Lung (tissue), 12 donors: ENCODE results near the gene HOXC5. TPM values are rescaled to one million over a fixed set of nuclear protein-coding genes. Genes with fewer than 3 reads are reported as not detected.

Experiments used
- ATAC-seq: fragments of 200-7000 bp; cut with Tn5 transposase; one replicate; pipeline ENCODE4 v1.9.1; 2020; ENCODE audit warnings: moderate number of reproducible peaks; ENCODE audit not compliant: insufficient read depth, low FRiP score
- DNase-seq, 3 donors: peaks; one replicate each; pipeline ENCODE4 v3.0.0-alpha.2; 2013 to 2017
- H3K27ac ChIP-seq, 2 donors: one replicate each; pipeline ENCODE4 v1.5.1; 2013; ENCODE audit warnings: mild to moderate bottlenecking in 2 of 2, moderate library complexity in 2 of 2, control low read depth in 1 of 2, inconsistent platforms in 1 of 2, low read depth in 1 of 2, low read length in 1 of 2
- H3K27me3 ChIP-seq, 3 donors: one replicate each; pipeline ENCODE4 v1.5.1; 2013; ENCODE audit warnings: low read length in 2 of 3; ENCODE audit not compliant: control insufficient read depth in 3 of 3, insufficient read depth in 3 of 3
- H3K36me3 ChIP-seq, 4 donors: one replicate each; pipeline ENCODE4 v1.5.1; 2013; ENCODE audit warnings: low read length in 4 of 4, mild to moderate bottlenecking in 1 of 4, moderate library complexity in 1 of 4; ENCODE audit not compliant: control insufficient read depth in 4 of 4, insufficient read depth in 4 of 4
- H3K4me1 ChIP-seq, 5 donors: one replicate each; pipeline ENCODE4 v1.5.1; 2013; ENCODE audit warnings: low read length in 5 of 5, mild to moderate bottlenecking in 2 of 5, moderate library complexity in 1 of 5; ENCODE audit not compliant: control insufficient read depth in 5 of 5, insufficient read depth in 5 of 5
- H3K4me3 ChIP-seq: one replicate; pipeline ENCODE4 v1.5.1; 2013; ENCODE audit warnings: mild to moderate bottlenecking, control low read depth, moderate library complexity
- H3K9ac ChIP-seq, 2 donors: one replicate each; pipeline ENCODE4 v1.5.1; 2013; ENCODE audit warnings: low read length in 2 of 2, control low read depth in 1 of 2; ENCODE audit not compliant: insufficient read depth in 1 of 2
- H3K9me3 ChIP-seq, 4 donors: one replicate each; pipeline ENCODE4 v1.5.1; 2013; ENCODE audit warnings: low read length in 3 of 4, mild to moderate bottlenecking in 1 of 4, moderate library complexity in 1 of 4; ENCODE audit not compliant: control insufficient read depth in 4 of 4, insufficient read depth in 3 of 4
- WGBS, 2 donors: extraction: QIAGEN DNeasy Blood & Tissue Kit; methylation state at CpG; one replicate each; pipeline ENCODE4 v1.1.7; 2013; 5-methylcytosine and 5-hydroxymethylcytosine counted together
- polyA plus RNA-seq, 2 donors: library from polyadenylated mRNA; stranded (reverse); fragments of 200-250 nt; gene quantifications; one replicate each; pipeline ENCODE4 v1.2.1, GENCODE V29; 2013
- total RNA-seq, 2 donors: library from RNA; depleted of rRNA in 1 of 2; stranded (reverse); fragments of >200 nt in 1 of 2; gene quantifications; one replicate each; pipeline ENCODE4 v1.2.1, GENCODE V29; 2014 to 2021
- TF ChIP-seq, protein P1 (sequence below): IDR thresholded peaks from 2 replicates; pipeline ENCODE4 v1.5.1; 2012; ENCODE audit warnings: mild to moderate bottlenecking; ENCODE audit errors: control extremely low read depth, extremely low read depth
- donor health status: control.
- donor health status: control.
- donor health status: Bipolar disorder and iron deficiency.
- donor health status: healthy.
- donor health status: DM: yes; HTN: yes; CAD: no.

The HOXC5 gene
- total and polyA plus RNA-seq, 4 donors: 0.08 to 0.26 (median 0.17) TPM

DNA sequence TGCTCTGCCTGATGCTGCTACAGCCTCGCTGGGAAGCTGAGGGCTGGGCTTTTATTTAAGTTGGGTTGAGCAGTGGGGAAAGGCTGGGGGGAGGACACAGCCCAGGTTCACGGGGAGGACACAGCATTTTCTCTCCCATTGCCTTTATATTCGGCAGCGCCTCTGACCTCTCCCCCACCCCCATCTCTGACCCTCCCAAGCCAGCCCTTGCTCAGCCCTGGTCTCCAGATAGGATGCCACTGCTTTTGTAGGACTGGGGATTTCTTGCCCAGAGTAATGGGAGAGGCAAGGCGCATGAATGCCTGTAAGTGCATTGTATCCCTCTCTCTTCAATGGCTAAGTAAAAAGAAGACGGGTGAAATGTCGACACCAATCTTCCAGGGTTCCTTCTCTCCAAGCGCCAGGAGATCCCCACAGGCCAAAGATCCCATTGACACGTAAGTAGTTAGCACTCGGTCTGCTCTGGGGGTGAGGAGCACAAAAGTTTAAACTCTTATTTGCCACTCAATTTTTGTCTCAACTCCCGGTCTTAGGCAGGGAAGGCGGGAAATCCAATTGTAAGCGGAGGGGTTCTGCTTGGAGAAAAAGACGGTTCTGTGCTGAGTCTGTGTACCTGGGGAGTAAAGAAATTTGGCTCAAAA lies 25.4 kb downstream of the HOXC5 start:
- Histone ChIP-seq H3K9me3 (peaks cover 0 to 4% (median 0%) of the 10 kb centered on the region in 4 donors), H3K27ac (no peak overlapping the region), H3K4me1 (peaks cover 0 to 37% (median 4%) of the 10 kb centered on the region in 5 donors), H3K27me3 (peaks cover 0 to 77% (median 42%) of the 10 kb centered on the region in 3 donors), H3K4me3 (no peak overlapping the region), H3K9ac (no peak overlapping the region), H3K36me3 (no peaks in the 10 kb centered on the region)
- WGBS, 2 donors: 47 to 61% methylated on average over 14 of the region's 14 CpGs
- DNase-seq (no peak), ATAC-seq (no peak)
- TF ChIP-seq, protein P1, sequence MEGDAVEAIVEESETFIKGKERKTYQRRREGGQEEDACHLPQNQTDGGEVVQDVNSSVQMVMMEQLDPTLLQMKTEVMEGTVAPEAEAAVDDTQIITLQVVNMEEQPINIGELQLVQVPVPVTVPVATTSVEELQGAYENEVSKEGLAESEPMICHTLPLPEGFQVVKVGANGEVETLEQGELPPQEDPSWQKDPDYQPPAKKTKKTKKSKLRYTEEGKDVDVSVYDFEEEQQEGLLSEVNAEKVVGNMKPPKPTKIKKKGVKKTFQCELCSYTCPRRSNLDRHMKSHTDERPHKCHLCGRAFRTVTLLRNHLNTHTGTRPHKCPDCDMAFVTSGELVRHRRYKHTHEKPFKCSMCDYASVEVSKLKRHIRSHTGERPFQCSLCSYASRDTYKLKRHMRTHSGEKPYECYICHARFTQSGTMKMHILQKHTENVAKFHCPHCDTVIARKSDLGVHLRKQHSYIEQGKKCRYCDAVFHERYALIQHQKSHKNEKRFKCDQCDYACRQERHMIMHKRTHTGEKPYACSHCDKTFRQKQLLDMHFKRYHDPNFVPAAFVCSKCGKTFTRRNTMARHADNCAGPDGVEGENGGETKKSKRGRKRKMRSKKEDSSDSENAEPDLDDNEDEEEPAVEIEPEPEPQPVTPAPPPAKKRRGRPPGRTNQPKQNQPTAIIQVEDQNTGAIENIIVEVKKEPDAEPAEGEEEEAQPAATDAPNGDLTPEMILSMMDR: no peak

DNA sequence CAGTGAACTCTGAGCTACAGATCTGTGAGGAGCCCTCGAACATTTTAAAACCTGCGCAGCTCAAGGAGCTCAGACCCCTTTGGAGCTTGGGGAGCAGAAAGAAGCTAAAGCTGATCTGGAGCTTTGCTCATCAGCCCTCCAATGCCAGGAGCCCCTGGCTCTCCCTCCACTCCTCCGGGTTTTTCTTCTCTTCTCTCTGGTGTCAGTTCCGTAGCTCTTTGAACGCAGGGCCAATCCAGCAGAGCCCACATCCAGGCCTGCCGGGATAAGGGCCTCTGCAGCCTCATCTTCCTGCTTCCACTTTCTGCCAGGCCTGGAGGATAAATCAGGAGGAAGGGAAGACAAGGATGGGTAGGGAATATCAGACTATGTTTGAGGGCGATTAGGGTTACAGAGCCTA lies 26.8 kb downstream of the HOXC5 start:
- Histone ChIP-seq H3K4me1 (peaks cover 0 to 35% (median 3%) of the 10 kb centered on the region in 5 donors), H3K9ac (no peak overlapping the region), H3K4me3 (no peak overlapping the region), H3K27ac (no peak overlapping the region), H3K9me3 (peaks cover 0 to 3% (median 0%) of the 10 kb centered on the region in 4 donors), H3K27me3 (peaks cover 0 to 76% (median 35%) of the 10 kb centered on the region in 3 donors), H3K36me3 (no peaks in the 10 kb centered on the region)
- TF ChIP-seq, protein P1: no peak
- 33 to 44% methylated on average over 7 of the region's 7 CpGs for WGBS, 2 donors
- ATAC-seq: no peak
- no peak for DNase-seq

DNA sequence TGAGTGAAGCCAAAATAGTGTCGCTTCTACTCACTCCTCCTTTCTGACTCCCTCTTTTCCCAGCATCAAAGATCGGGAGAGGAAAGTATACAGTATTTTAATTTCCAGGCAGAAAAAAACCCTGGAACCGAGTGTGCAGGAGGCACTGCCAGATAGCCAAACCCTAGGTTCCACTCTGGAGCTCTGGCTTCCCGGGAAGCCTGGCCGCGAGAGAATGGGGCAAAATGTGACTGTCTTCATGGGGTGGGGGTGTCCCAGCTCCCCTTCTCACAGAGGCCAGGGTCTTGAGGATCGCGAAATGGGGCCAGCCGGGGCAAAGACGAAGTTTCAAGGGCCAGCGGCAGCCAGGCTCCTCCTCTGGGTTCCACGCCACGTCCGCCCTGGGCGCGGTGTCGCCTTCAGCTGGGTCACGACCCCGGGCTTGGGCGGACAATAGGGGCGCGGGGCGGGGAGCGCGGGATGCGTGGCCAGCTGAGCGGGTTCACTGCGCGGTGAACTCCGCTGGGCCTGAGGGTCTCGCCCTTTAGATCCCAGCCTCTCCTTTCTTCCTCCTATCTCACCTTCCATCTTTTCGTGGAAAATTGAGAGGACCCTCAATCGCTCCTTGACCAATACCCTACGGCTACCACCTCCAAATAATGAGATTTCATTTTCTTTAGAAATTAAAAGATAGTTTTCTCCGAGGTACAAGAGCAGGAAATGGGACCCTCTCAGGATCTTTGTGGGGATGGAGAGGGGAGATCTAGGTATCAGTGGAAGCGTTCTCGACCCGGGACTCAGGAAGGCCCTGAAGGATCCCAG lies 27.5 kb downstream of the HOXC5 start:
- WGBS, 2 donors: 30 to 40% methylated on average over 36 to 38 of the region's 38 CpGs
- H3K9ac ChIP-seq: no peak overlapping the region
- TF ChIP-seq, protein P1: no peak
- H3K27ac ChIP-seq: no peak overlapping the region
- DNase-seq: no peak
- peaks cover 0 to 3% (median 0%) of the 10 kb centered on the region in 4 donors for H3K9me3 ChIP-seq
- H3K36me3 ChIP-seq: no peaks in the 10 kb centered on the region
- H3K4me3 ChIP-seq: no peak overlapping the region
- ATAC-seq: no peak
- H3K4me1 ChIP-seq: peaks cover 0 to 34% (median 3%) of the 10 kb centered on the region in 5 donors
- H3K27me3 ChIP-seq: peaks cover 0 to 73% (median 30%) of the 10 kb centered on the region in 3 donors
